Type B pancreatic cell (in vitro differentiated cells): ENCODE measurements around the gene H19. TPM values are rescaled to one million over a fixed set of nuclear protein-coding genes. Genes with fewer than 3 reads are reported as not detected.

ENCODE experiments used
- DNase-seq: peaks from one replicate; pipeline ENCODE4 v3.0.0; 2021; ENCODE audit warnings: mixed read lengths; ENCODE audit not compliant: unreplicated experiment; ENCODE audit errors: extremely low spot score
- H3K27ac Mint-ChIP-seq: 2 replicates; pipeline ENCODE4 v1.8.0; 2021; ENCODE audit warnings: mild to moderate bottlenecking, mixed read lengths
- H3K27me3 Mint-ChIP-seq: 2 replicates; pipeline ENCODE4 v1.8.0; 2021; ENCODE audit warnings: mixed read lengths
- H3K36me3 Mint-ChIP-seq: 2 replicates; pipeline ENCODE4 v1.8.0; 2021; ENCODE audit warnings: mixed read lengths
- H3K4me1 Mint-ChIP-seq: one replicate; pipeline ENCODE4 v1.8.0; 2021; ENCODE audit warnings: mixed read lengths; ENCODE audit not compliant: unreplicated experiment
- H3K4me3 Mint-ChIP-seq: 2 replicates; pipeline ENCODE4 v1.8.0; 2021; ENCODE audit warnings: mild to moderate bottlenecking, mixed read lengths
- H3K9me3 Mint-ChIP-seq: 2 replicates; pipeline ENCODE4 v1.8.0; 2021; ENCODE audit warnings: mixed read lengths
- total RNA-seq: library from RNA; stranded (reverse); gene quantifications from 2 replicates; pipeline ENCODE4 v1.2.1, GENCODE V29; 2021; ENCODE audit warnings: low replicate concordance
- TF ChIP-seq, protein P1 (sequence below): fragments of 200-600 bp; sonication (generic); conservative IDR thresholded peaks from 2 replicates; pipeline ENCODE4 v1.5.0; 2021; ENCODE audit warnings: antibody characterized with exemption, mild to moderate bottlenecking

Gene H19
- total RNA-seq, 1 donor from 2014 or later: 12,320 TPM

GRCh38 chr11:1975185-1975584 lies 22.5 kb downstream of the H19 start:
- H3K9me3 Mint-ChIP-seq: no peaks in the 10 kb centered on the region
- DNase-seq: no peak
- H3K4me1 Mint-ChIP-seq: no peaks in the 10 kb centered on the region
- H3K27me3 Mint-ChIP-seq: no peaks in the 10 kb centered on the region
- H3K27ac Mint-ChIP-seq: no peak overlapping the region
- no peaks in the 10 kb centered on the region for H3K36me3 Mint-ChIP-seq
- TF ChIP-seq, protein P1, sequence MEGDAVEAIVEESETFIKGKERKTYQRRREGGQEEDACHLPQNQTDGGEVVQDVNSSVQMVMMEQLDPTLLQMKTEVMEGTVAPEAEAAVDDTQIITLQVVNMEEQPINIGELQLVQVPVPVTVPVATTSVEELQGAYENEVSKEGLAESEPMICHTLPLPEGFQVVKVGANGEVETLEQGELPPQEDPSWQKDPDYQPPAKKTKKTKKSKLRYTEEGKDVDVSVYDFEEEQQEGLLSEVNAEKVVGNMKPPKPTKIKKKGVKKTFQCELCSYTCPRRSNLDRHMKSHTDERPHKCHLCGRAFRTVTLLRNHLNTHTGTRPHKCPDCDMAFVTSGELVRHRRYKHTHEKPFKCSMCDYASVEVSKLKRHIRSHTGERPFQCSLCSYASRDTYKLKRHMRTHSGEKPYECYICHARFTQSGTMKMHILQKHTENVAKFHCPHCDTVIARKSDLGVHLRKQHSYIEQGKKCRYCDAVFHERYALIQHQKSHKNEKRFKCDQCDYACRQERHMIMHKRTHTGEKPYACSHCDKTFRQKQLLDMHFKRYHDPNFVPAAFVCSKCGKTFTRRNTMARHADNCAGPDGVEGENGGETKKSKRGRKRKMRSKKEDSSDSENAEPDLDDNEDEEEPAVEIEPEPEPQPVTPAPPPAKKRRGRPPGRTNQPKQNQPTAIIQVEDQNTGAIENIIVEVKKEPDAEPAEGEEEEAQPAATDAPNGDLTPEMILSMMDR: no peak
- no peak overlapping the region for H3K4me3 Mint-ChIP-seq

- H3K36me3 Mint-ChIP-seq: no peaks in the 10 kb centered on the region
- no peak overlapping the region for H3K27ac Mint-ChIP-seq
- H3K4me3 Mint-ChIP-seq: no peak overlapping the region
- H3K27me3 Mint-ChIP-seq: no peaks in the 10 kb centered on the region
- peak; percentile 31 for DNase-seq
- no peaks in the 10 kb centered on the region for H3K9me3 Mint-ChIP-seq
- TF ChIP-seq, protein P1: no peak
- no peaks in the 10 kb centered on the region for H3K4me1 Mint-ChIP-seq
These were observed 26.7 kb downstream of the H19 start for GRCh38 chr11:1970956-1971355.

GRCh38 chr11:1969776-1970175 lies 27.9 kb downstream of the H19 start:
- no peaks in the 10 kb centered on the region for H3K36me3 Mint-ChIP-seq
- no peaks in the 10 kb centered on the region for H3K4me1 Mint-ChIP-seq
- H3K9me3 Mint-ChIP-seq: no peaks in the 10 kb centered on the region
- TF ChIP-seq, protein P1: no peak
- DNase-seq: no peak
- H3K27ac Mint-ChIP-seq: no peak overlapping the region
- H3K4me3 Mint-ChIP-seq: no peak overlapping the region
- H3K27me3 Mint-ChIP-seq: no peaks in the 10 kb centered on the region

- H3K4me1 Mint-ChIP-seq: no peaks in the 10 kb centered on the region
- no peak overlapping the region for H3K27ac Mint-ChIP-seq
- H3K36me3 Mint-ChIP-seq: no peaks in the 10 kb centered on the region
- no peak for DNase-seq
- H3K4me3 Mint-ChIP-seq: no peak overlapping the region
- TF ChIP-seq, protein P1: no peak
- no peaks in the 10 kb centered on the region for H3K27me3 Mint-ChIP-seq
- no peaks in the 10 kb centered on the region for H3K9me3 Mint-ChIP-seq
These were observed 28.6 kb downstream of the H19 start for GRCh38 chr11:1969035-1969434.

DNA sequence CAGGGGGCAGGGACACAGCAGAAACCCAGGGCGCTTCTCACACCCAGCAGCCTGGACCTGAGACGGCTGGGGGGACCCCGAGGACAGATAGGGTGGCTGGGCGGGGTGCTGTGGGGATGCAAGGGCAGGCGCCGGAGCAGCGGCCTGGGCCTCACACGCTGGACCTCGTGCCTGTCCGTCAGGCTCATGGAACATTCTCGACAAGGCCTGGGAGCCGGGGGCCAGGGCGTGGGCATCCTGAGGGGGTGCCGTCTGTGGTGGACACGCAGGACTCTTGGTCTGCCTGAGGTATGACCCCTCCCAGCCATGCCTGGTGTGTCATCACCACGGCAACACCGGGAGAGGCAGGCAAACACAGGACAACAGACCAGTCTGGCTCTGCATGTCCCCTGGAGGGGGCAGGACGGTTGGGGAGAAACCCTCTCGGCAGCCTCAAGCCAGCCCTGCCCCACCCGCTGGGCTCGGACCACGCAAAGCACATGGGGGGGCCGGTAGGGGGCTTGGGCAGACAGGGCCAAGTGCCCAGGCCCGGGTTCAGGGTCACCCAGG lies 29.1 kb downstream of the H19 start:
- DNase-seq: no peak
- Mint-ChIP-seq H3K4me1 (no peaks in the 10 kb centered on the region), H3K27ac (no peak overlapping the region), H3K4me3 (no peak overlapping the region), H3K27me3 (no peaks in the 10 kb centered on the region), H3K36me3 (no peaks in the 10 kb centered on the region), H3K9me3 (no peaks in the 10 kb centered on the region)
- TF ChIP-seq, protein P1: no peak
